MM.1S (cell line): Measurements from ENCODE around the gene AP3D1.

ENCODE experiments used
- EZH2phosphoT487 ChIP-seq: fragments of 300-600 bp; sonication (generic); IDR thresholded peaks from 2 replicates; pipeline ENCODE4 v1.6.1; 2018; ENCODE audit warnings: antibody characterized with exemption, low read length
- TF ChIP-seq, protein P1 (sequence below): fragments of 300-600 bp; sonication (generic); IDR thresholded peaks from 2 replicates; pipeline ENCODE4 v1.5.1; 2016; ENCODE audit warnings: antibody characterized with exemption, low read length, mixed read lengths

GRCh38 chr19:2193807-2194206 lies 42.4 kb upstream of the AP3D1 start:
- TF ChIP-seq, protein P1, sequence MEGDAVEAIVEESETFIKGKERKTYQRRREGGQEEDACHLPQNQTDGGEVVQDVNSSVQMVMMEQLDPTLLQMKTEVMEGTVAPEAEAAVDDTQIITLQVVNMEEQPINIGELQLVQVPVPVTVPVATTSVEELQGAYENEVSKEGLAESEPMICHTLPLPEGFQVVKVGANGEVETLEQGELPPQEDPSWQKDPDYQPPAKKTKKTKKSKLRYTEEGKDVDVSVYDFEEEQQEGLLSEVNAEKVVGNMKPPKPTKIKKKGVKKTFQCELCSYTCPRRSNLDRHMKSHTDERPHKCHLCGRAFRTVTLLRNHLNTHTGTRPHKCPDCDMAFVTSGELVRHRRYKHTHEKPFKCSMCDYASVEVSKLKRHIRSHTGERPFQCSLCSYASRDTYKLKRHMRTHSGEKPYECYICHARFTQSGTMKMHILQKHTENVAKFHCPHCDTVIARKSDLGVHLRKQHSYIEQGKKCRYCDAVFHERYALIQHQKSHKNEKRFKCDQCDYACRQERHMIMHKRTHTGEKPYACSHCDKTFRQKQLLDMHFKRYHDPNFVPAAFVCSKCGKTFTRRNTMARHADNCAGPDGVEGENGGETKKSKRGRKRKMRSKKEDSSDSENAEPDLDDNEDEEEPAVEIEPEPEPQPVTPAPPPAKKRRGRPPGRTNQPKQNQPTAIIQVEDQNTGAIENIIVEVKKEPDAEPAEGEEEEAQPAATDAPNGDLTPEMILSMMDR: no peak
- TF ChIP-seq EZH2phosphoT487: no peak
